AG04450 (cell line): Measurements from ENCODE around the gene RPGR. TPM values are rescaled to one million over a fixed set of nuclear protein-coding genes. Genes with fewer than 3 reads are reported as not detected.

Source experiments
- CTCF ChIA-PET: fragments of 300-600, 350-600 bp; formaldehyde crosslinking; extraction: SDS; loops from one replicate; lab custom pipeline; 2022; ENCODE audit warnings: antibody characterized with exemption, inconsistent platforms; lab: Charles Lee
- POLR2A ChIA-PET: fragments of 350-600 bp; formaldehyde crosslinking; extraction: SDS; loops from one replicate; lab custom pipeline; 2021; ENCODE audit warnings: antibody characterized with exemption, inconsistent platforms; lab: Yijun Ruan, JAX
- DNase-seq: peaks from one replicate; pipeline ENCODE4 v3.0.0-alpha.2; 2011; ENCODE audit warnings: low read depth, low spot score
- H3K27ac ChIP-seq: one replicate; pipeline ENCODE4 v1.5.1; 2012; ENCODE audit warnings: low read depth, low read length, control low read depth
- H3K27me3 ChIP-seq: one replicate; pipeline ENCODE4 v1.6.0; 2012; ENCODE audit warnings: low read length; ENCODE audit not compliant: control insufficient read depth, insufficient read depth
- H3K4me3 ChIP-seq: 2 replicates; pipeline ENCODE4 v1.5.1; 2011; ENCODE audit warnings: mild to moderate bottlenecking, low read depth, low read length, control low read depth
- H3K9me3 ChIP-seq: 2 replicates; pipeline ENCODE4 v1.5.1; 2012; ENCODE audit warnings: low read length; ENCODE audit not compliant: control insufficient read depth, insufficient read depth
- CTCF ChIP-seq: IDR thresholded peaks from 2 replicates; pipeline ENCODE4 v1.5.1; 2011; ENCODE audit warnings: low read depth, low read length, control low read depth, inconsistent platforms
- polyA plus RNA-seq: library from polyadenylated mRNA; depleted of rRNA; stranded (reverse); fragments of >200 nt; gene quantifications from 2 replicates; pipeline ENCODE4 v1.2.3, GENCODE V29; 2011

The RPGR gene
- polyA plus RNA-seq, 1 experiment, result 2.0 TPM

GRCh38 chrX:38240541-38240940, 86.8 kb downstream of the RPGR start:
- Histone ChIP-seq H3K9me3 (no peaks in the 10 kb centered on the region), H3K27me3 (no peaks in the 10 kb centered on the region), H3K4me3 (no peak overlapping the region), H3K27ac (no peak overlapping the region)
- no peak for DNase-seq
- TF ChIP-seq CTCF, result no peak
- POLR2A ChIA-PET, result no interaction called here
- CTCF ChIA-PET, result no interaction called here

- TF ChIP-seq CTCF, result no peak
- Histone ChIP-seq H3K27me3 (no peaks in the 10 kb centered on the region), H3K27ac (no peak overlapping the region), H3K9me3 (no peaks in the 10 kb centered on the region), H3K4me3 (no peak overlapping the region)
- POLR2A ChIA-PET, result no interaction called here
- CTCF ChIA-PET, result interaction anchor here (0.6 kb wide), 1 partner anchor 90 kb away, joined by 3 read pairs; the partner anchor contains the start of gene RPGR
- no peak for DNase-seq
Observed at GRCh38 chrX:38236901-38237615, 90.3 kb downstream of the RPGR start.

GRCh38 chrX:38233891-38234667, 93.2 kb downstream of the RPGR start:
- ChIA-PET POLR2A (interaction anchor here (1.0 kb wide), 1 partner anchor 13 kb away, joined by 3 read pairs; no protein-coding TSS in a partner anchor), CTCF (interaction anchor here (2.8 kb wide), 1 partner anchor 14 kb away, joined by 12 read pairs; the partner anchor contains the start of gene SRPX)
- Histone ChIP-seq H3K4me3 (no peak overlapping the region), H3K9me3 (no peaks in the 10 kb centered on the region), H3K27me3 (no peaks in the 10 kb centered on the region), H3K27ac (peak overlapping the region; percentile 80)
- TF ChIP-seq CTCF, result no peak
- no peak for DNase-seq

GRCh38 chrX:38232079-38232686, 95.1 kb downstream of the RPGR start:
- Histone ChIP-seq H3K9me3 (no peaks in the 10 kb centered on the region), H3K27ac (no peak overlapping the region), H3K4me3 (no peak overlapping the region), H3K27me3 (no peaks in the 10 kb centered on the region)
- TF ChIP-seq CTCF, result no peak
- CTCF ChIA-PET, result interaction anchor here (1.0 to 2.8 kb wide), 2 partner anchors 12 to 95 kb away, joined by 4 to 12 read pairs; partner anchors contain the start of genes RPGR and SRPX
- no peak for DNase-seq
- POLR2A ChIA-PET, result no interaction called here
